ENCODE data around the gene HYAL2. TPM values are rescaled to one million over a fixed set of nuclear protein-coding genes. Genes with fewer than 3 reads are reported as not detected.
"Not testable (repeated sequence)": the region's sequence is repeated elsewhere in the genome, so short reads cannot be mapped to it uniquely, and the experiment has no call there.

The HYAL2 gene
- total RNA-seq, 1 experiment from 2014 or later = 97.5 TPM

- peak; percentile 98 for DNase-seq (ENCODE audit: low read depth)
These were observed 30.1 kb downstream of the HYAL2 start, which contains the start of gene IFRD2 for GRCh38 chr3:50292159-50293078. IFRD2 (minus strand) TSS chr3:50292429; CDS start chr3:50292274, 155 bp downstream.

- DNase-seq (ENCODE audit: low read depth) = no peak
These were observed 32.3 kb downstream of the HYAL2 start for GRCh38 chr3:50290161-50290641.

- no peak for DNase-seq (ENCODE audit: low read depth)
These were observed 33.4 kb downstream of the HYAL2 start for GRCh38 chr3:50289130-50289529.

GRCh38 chr3:50288387-50289007 is 34.0 kb downstream of the HYAL2 start:
- no peak for DNase-seq (ENCODE audit: low read depth)

GRCh38 chr3:50287262-50287661 is 35.3 kb downstream of the HYAL2 start:
- no peak for DNase-seq (ENCODE audit: low read depth)

- DNase-seq (ENCODE audit: low read depth) = no peak
These were observed 36.0 kb downstream of the HYAL2 start for GRCh38 chr3:50286322-50287227.

- DNase-seq (ENCODE audit: low read depth) = not testable (repeated sequence)
These were observed 38.4 kb downstream of the HYAL2 start for GRCh38 chr3:50284121-50284520.

- DNase-seq (ENCODE audit: low read depth) = no peak
These were observed 43.1 kb downstream of the HYAL2 start for GRCh38 chr3:50279255-50280016.

- no peak for DNase-seq (ENCODE audit: low read depth)
These were observed 43.7 kb downstream of the HYAL2 start, which contains the start of gene LSMEM2 for GRCh38 chr3:50278880-50279224. LSMEM2 (plus strand) TSS chr3:50279087; CDS start chr3:50279114, 27 bp downstream.

- DNase-seq (ENCODE audit: low read depth) = no peak
These were observed 44.2 kb downstream of the HYAL2 start for GRCh38 chr3:50278123-50278879.

GRCh38 chr3:50276762-50277101 is 45.8 kb downstream of the HYAL2 start:
- DNase-seq (ENCODE audit: low read depth) = no peak

GRCh38 chr3:50275996-50276761 is 46.4 kb downstream of the HYAL2 start:
- no peak for DNase-seq (ENCODE audit: low read depth)

GRCh38 chr3:50275141-50275995 is 47.2 kb downstream of the HYAL2 start:
- DNase-seq (ENCODE audit: low read depth) = no peak

- peak; percentile 52 for DNase-seq (ENCODE audit: low read depth)
These were observed 48.0 kb downstream of the HYAL2 start for GRCh38 chr3:50274371-50275104.

- no peak for DNase-seq (ENCODE audit: low read depth)
These were observed 48.9 kb downstream of the HYAL2 start for GRCh38 chr3:50273689-50274065.

GRCh38 chr3:50272911-50273688 is 49.4 kb downstream of the HYAL2 start:
- peak; percentile 78 for DNase-seq (ENCODE audit: low read depth)

- DNase-seq (ENCODE audit: low read depth) = not testable (repeated sequence)
These were observed 50.0 kb downstream of the HYAL2 start for GRCh38 chr3:50272538-50272910.

Measured in HT1080 (cell line).